Sigmoid colon (tissue), 7 donors: ENCODE measurements around the gene PATL1. TPM values are rescaled to one million over a fixed set of nuclear protein-coding genes. Genes with fewer than 3 reads are reported as not detected.
"Not testable (repeated sequence)": the region's sequence is repeated elsewhere in the genome, so short reads cannot be mapped to it uniquely, and the experiment has no call there.

Experiments
- DNase-seq: peaks from one replicate; pipeline ENCODE4 v3.0.0-alpha.2; 2019
- H3K27ac ChIP-seq, 4 donors: fragments of 200-600 bp; sonication (generic); one replicate each; pipeline ENCODE4 v1.5.1; 2016 to 2019; ENCODE audit warnings: mild to moderate bottlenecking in 1 of 4
- H3K27me3 ChIP-seq, 3 donors: fragments of 200-600 bp; sonication (generic); one replicate each; pipeline ENCODE4 v1.5.1; 2019; ENCODE audit warnings: mild to moderate bottlenecking in 1 of 3
- H3K36me3 ChIP-seq, 4 donors: fragments of 200-600 bp; sonication (generic); one replicate each; pipeline ENCODE4 v1.5.1; 2016 to 2019
- H3K4me1 ChIP-seq, 4 donors: fragments of 200-600 bp; sonication (generic); one replicate each; pipeline ENCODE4 v1.5.1; 2017 to 2019
- H3K4me3 ChIP-seq, 4 donors: fragments of 200-600 bp; sonication (generic); one replicate each; pipeline ENCODE4 v1.5.1; 2017 to 2019; ENCODE audit warnings: mild to moderate bottlenecking in 2 of 4, moderate library complexity in 1 of 4
- H3K9me3 ChIP-seq, 4 donors: fragments of 200-600 bp in 3 of 4; sonication (generic) in 3 of 4; one replicate each; pipeline versions ENCODE4 v1.5.1 to v1.6.1; 2013 to 2019
- CTCF ChIP-seq, 4 experiments: fragments of 450-650 bp in 3 of 4; fragments of 200-600 bp in 1 of 4; IDR thresholded peaks; one replicate each; pipeline ENCODE4 v1.5.1; 2016 to 2019; ENCODE audit warnings: antibody characterized with exemption in 4 of 4, mild to moderate bottlenecking in 3 of 4, moderate library complexity in 2 of 4
- EP300 ChIP-seq, 4 donors: sonication (generic); formaldehyde crosslinking; IDR thresholded peaks; one replicate each; pipeline ENCODE4 v1.6.1; 2017; ENCODE audit warnings: antibody characterized with exemption in 4 of 4
- POLR2A ChIP-seq, 2 donors: fragments of 450-650 bp; IDR thresholded peaks; one replicate each; pipeline ENCODE4 v1.6.1; 2016; ENCODE audit warnings: antibody characterized with exemption in 2 of 2, mild to moderate bottlenecking in 2 of 2, moderate library complexity in 2 of 2
- POLR2AphosphoS5 ChIP-seq, 4 donors: sonication (generic); formaldehyde crosslinking; IDR thresholded peaks; one replicate each; pipeline ENCODE4 v1.6.1; 2017; ENCODE audit warnings: antibody characterized with exemption in 4 of 4
- WGBS, 2 donors: extraction: QIAGEN DNeasy Blood & Tissue Kit; methylation state at CpG; one replicate each; pipeline ENCODE4 v1.1.7; 2013; 5-methylcytosine and 5-hydroxymethylcytosine counted together
- intact Hi-C: fragments of 100-400 bp; cut with DNase I; formaldehyde crosslinking; loops from one replicate; pipeline ENCODE4 v1.15.1; 2023
- polyA plus RNA-seq, 3 donors: library from polyadenylated mRNA; stranded (reverse); fragments of 200-250 nt; gene quantifications; one replicate each; pipeline ENCODE4 v1.2.3, GENCODE V29; 2013
- total RNA-seq, 4 donors: library from RNA; depleted of rRNA; stranded (reverse); fragments of >200 nt; gene quantifications; one replicate each; pipeline ENCODE4 v1.1.0, GENCODE V29; 2016
- donor health status: healthy with polysubstance abuse.
- donor health status: Bipolar disorder and iron deficiency.
- donor health status: healthy.

The PATL1 gene
- total and polyA plus RNA-seq, 7 donors = 11.0 to 21.2 (median 16.9) TPM

GRCh38 chr11:59643390-59643789 lies 25.4 kb downstream of the PATL1 start:
- H3K4me3 ChIP-seq = no peak overlapping the region
- H3K9me3 ChIP-seq = no peaks in the 10 kb centered on the region
- no peak overlapping the region for H3K27ac ChIP-seq
- 93% methylated on average over 3 of the region's 3 CpGs for WGBS, 2 donors
- peaks cover 12 to 94% (median 52%) of the 10 kb centered on the region in 4 donors for H3K36me3 ChIP-seq
- no peaks in the 10 kb centered on the region for H3K27me3 ChIP-seq
- intact Hi-C loops = no loop called here
- H3K4me1 ChIP-seq = peaks cover 0 to 14% (median 3%) of the 10 kb centered on the region in 4 donors
- DNase-seq = no peak
- TF ChIP-seq POLR2AphosphoS5 (IDR thresholded peaks at IDR 0.05) (no peak), EP300 (IDR thresholded peaks at IDR 0.05) (no peak), CTCF (IDR thresholded peaks at IDR 0.05) (no peak), POLR2A (IDR thresholded peaks at IDR 0.05) (no peak)

GRCh38 chr11:59641156-59641555 lies 27.7 kb downstream of the PATL1 start:
- peaks cover 0 to 14% (median 3%) of the 10 kb centered on the region in 4 donors for H3K4me1 ChIP-seq
- TF ChIP-seq POLR2AphosphoS5 (IDR thresholded peaks at IDR 0.05) = no peak
- TF ChIP-seq POLR2A (IDR thresholded peaks at IDR 0.05) = no peak
- no peak for TF ChIP-seq EP300 (IDR thresholded peaks at IDR 0.05)
- TF ChIP-seq CTCF (IDR thresholded peaks at IDR 0.05) = no peak
- intact Hi-C loops = no loop called here
- H3K36me3 ChIP-seq = peaks cover 12 to 94% (median 52%) of the 10 kb centered on the region in 4 donors
- H3K9me3 ChIP-seq = no peaks in the 10 kb centered on the region
- no peak for DNase-seq
- 77 to 91% methylated on average over 3 of the region's 3 CpGs for WGBS, 2 donors
- H3K27ac ChIP-seq = peak overlapping the region in 1 of 4 donors; percentile 9
- no peaks in the 10 kb centered on the region for H3K27me3 ChIP-seq
- no peak overlapping the region for H3K4me3 ChIP-seq

- Histone ChIP-seq H3K36me3 (peaks cover 0 to 20% (median 2%) of the 10 kb centered on the region in 4 donors), H3K27ac (no peak overlapping the region), H3K9me3 (no peaks in the 10 kb centered on the region), H3K27me3 (no peaks in the 10 kb centered on the region), H3K4me1 (no peaks in the 10 kb centered on the region), H3K4me3 (no peak overlapping the region)
- no peak for TF ChIP-seq POLR2A (IDR thresholded peaks at IDR 0.05)
- TF ChIP-seq POLR2AphosphoS5 (IDR thresholded peaks at IDR 0.05) = no peak
- no peak for TF ChIP-seq EP300 (IDR thresholded peaks at IDR 0.05)
- TF ChIP-seq CTCF (IDR thresholded peaks at IDR 0.05) = no peak
- WGBS, 2 donors = 82 to 83% methylated on average over 2 of the region's 2 CpGs
- no peak for DNase-seq
- intact Hi-C loops = no loop called here
These were observed 38.3 kb downstream of the PATL1 start for GRCh38 chr11:59630493-59630892.

DNA sequence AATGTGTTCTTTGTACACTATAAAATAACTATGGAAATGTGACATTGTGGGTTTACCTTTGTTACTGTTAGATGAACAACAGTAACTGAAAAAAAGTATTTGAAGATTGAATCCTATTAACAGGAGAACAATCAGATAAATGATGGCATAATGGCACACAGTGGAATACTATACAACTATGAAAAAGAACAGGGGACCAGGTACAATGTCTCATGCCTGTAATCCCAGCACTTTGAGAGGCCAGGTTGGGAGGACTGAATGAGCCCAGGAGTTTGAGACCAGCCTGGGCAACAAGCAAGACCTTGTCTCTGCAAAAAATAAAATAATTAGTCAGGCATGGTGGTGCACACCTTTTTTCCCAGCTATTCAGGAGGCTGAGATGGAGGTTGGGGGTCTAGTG lies 38.8 kb downstream of the PATL1 start:
- Histone ChIP-seq H3K9me3 (no peaks in the 10 kb centered on the region), H3K4me3 (no peak overlapping the region), H3K27ac (no peak overlapping the region), H3K36me3 (peaks cover 0 to 16% (median 0%) of the 10 kb centered on the region in 4 donors), H3K4me1 (no peaks in the 10 kb centered on the region), H3K27me3 (no peaks in the 10 kb centered on the region)
- DNase-seq = no peak
- TF ChIP-seq CTCF (IDR thresholded peaks at IDR 0.05) (no peak), POLR2A (IDR thresholded peaks at IDR 0.05) (no peak), EP300 (IDR thresholded peaks at IDR 0.05) (no peak), POLR2AphosphoS5 (IDR thresholded peaks at IDR 0.05) (no peak)
- intact Hi-C loops = no loop called here

- H3K27me3 ChIP-seq, H3K4me3 ChIP-seq, H3K4me1 ChIP-seq, H3K27ac ChIP-seq, DNase-seq, intact Hi-C loops, H3K9me3 ChIP-seq: not testable (repeated sequence)
- peaks cover 0 to 13% (median 0%) of the 10 kb centered on the region in 4 donors for H3K36me3 ChIP-seq
- 92 to 97% methylated on average over 4 of the region's 4 CpGs for WGBS, 2 donors
These were observed 41.9 kb downstream of the PATL1 start for GRCh38 chr11:59626969-59627368.
